ENCODE data around the gene CDA.

- TF ChIP-seq POLR2A (IDR thresholded peaks at IDR 0.05) (no peak), CTCF (IDR thresholded peaks at IDR 0.05) (no peak), EP300 (IDR thresholded peaks at IDR 0.05) (no peak)
Observed at GRCh38 chr1:20654104-20654690, 65.3 kb downstream of the CDA start.
